HepG2 (cell line): ENCODE results near the gene CDC42EP3. TPM values are rescaled to one million over a fixed set of nuclear protein-coding genes. Genes with fewer than 3 reads are reported as not detected.

Experiments
- ATAC-seq: fragments of 200-7000 bp; cut with Tn5 transposase; 3 replicates; pipeline ENCODE4 v1.9.1; 2020; ENCODE audit warnings: mild to moderate bottlenecking, moderate library complexity
- BruUV-seq: library from RNA; stranded (reverse); fragments of 400-500 nt; replicated peaks from 2 replicates; lab custom pipeline; 2021; lab: Mats Ljungman, UMichigan
- CTCF ChIA-PET: fragments of 300-600 bp; formaldehyde crosslinking; extraction: SDS; loops from one replicate; lab custom pipeline; 2021; ENCODE audit warnings: low total read pairs, inconsistent platforms, low intra/inter-chr PET ratio; lab: Yijun Ruan, JAX
- POLR2A ChIA-PET: fragments of 350-600 bp; sonication (Branson Sonifier 250); formaldehyde crosslinking; loops from one replicate; lab custom pipeline; 2020; ENCODE audit warnings: antibody characterized with exemption, inconsistent platforms; lab: Yijun Ruan, JAX
- DNase-seq: peaks from one replicate; pipeline ENCODE4 v3.0.0-alpha.2; 2015; ENCODE audit warnings: low spot score
- FAIRE-seq: peaks from 3 replicates; lab custom pipeline; 2011; peaks lifted over from hg19 to GRCh38; lab: Jason Lieb, UNC
- H2AFZ ChIP-seq: one replicate; pipeline ENCODE4 v1.6.1; 2011; ENCODE audit warnings: low read length, inconsistent platforms
- H3K27ac ChIP-seq: fragments of 300-600 bp; 3 replicates; pipeline ENCODE4 v1.8.0; 2011; ENCODE audit warnings: mixed run types, mild to moderate bottlenecking, mixed read lengths, low read length, inconsistent platforms; ENCODE audit not compliant: insufficient read depth; ENCODE audit errors: extremely low read length
- H3K27me3 ChIP-seq, 2 experiments: fragments of 200-600 bp in 1 of 2; 2 replicates in 1 of 2; 3 replicates in 1 of 2; pipeline versions ENCODE4 v1.6.0 to v1.8.0; 2011; ENCODE audit warnings: low read length in 2 of 2, mild to moderate bottlenecking in 2 of 2, moderate library complexity in 2 of 2, inconsistent platforms in 1 of 2; ENCODE audit not compliant: insufficient read depth in 2 of 2, control insufficient read depth in 1 of 2
- H3K36me3 ChIP-seq, 2 experiments: fragments of 200-600 bp in 1 of 2; replicated peaks in 1 of 2; 2 replicates in 1 of 2; 3 replicates in 1 of 2; pipeline versions ENCODE4 v1.5.1 to v1.8.0; 2011; ENCODE audit warnings: low read length in 2 of 2, inconsistent platforms in 1 of 2; ENCODE audit not compliant: insufficient read depth in 2 of 2, control insufficient read depth in 1 of 2
- H3K4me1 ChIP-seq: 2 replicates; pipeline ENCODE4 v1.5.1; 2012; ENCODE audit warnings: low read length, inconsistent platforms; ENCODE audit not compliant: insufficient read depth
- H3K4me2 ChIP-seq: 2 replicates; pipeline ENCODE4 v1.6.0; 2011; ENCODE audit warnings: low read depth, low read length, inconsistent platforms
- H3K4me3 ChIP-seq, 3 experiments: fragments of 200-600 bp in 1 of 3; sonication (generic), shearing (Covaris generic) in 1 of 3; replicated peaks in 1 of 3; 2 replicates each; pipeline ENCODE4 v1.5.1; 2011 to 2016; ENCODE audit warnings: low read length in 3 of 3, inconsistent platforms in 2 of 3, low read depth in 2 of 3, mild to moderate bottlenecking in 2 of 3, control low read depth in 1 of 3, mixed read lengths in 1 of 3; ENCODE audit not compliant: insufficient read depth in 1 of 3
- H3K79me2 ChIP-seq: one replicate; pipeline ENCODE4 v1.6.1; 2011; ENCODE audit warnings: low read length, inconsistent platforms; ENCODE audit not compliant: insufficient read depth
- H3K9ac ChIP-seq: 2 replicates; pipeline ENCODE4 v1.6.0; 2011; ENCODE audit warnings: mild to moderate bottlenecking, low read depth, low read length, inconsistent platforms; ENCODE audit not compliant: insufficient read depth
- H3K9me3 ChIP-seq: 2 replicates; pipeline ENCODE4 v1.5.1; 2012; ENCODE audit warnings: mild to moderate bottlenecking, low read length
- H4K20me1 ChIP-seq: 2 replicates; pipeline ENCODE4 v1.6.0; 2011; ENCODE audit warnings: inconsistent platforms, mild to moderate bottlenecking, low read length, moderate library complexity; ENCODE audit not compliant: insufficient read depth
- ATF1 ChIP-seq: IDR thresholded peaks from 2 replicates; pipeline ENCODE4 v1.6.1; 2016; ENCODE audit warnings: mild to moderate bottlenecking, control low read depth
- HIVEP1 ChIP-seq: sonication (generic); formaldehyde crosslinking; IDR thresholded peaks from 2 replicates; pipeline ENCODE4 v1.4.0; 2020; ENCODE audit warnings: mild to moderate bottlenecking, missing genetic modification reagents
- ISX ChIP-seq: sonication (generic); formaldehyde crosslinking; conservative IDR thresholded peaks from 2 replicates; pipeline ENCODE4 v1.5.0; 2020; ENCODE audit warnings: missing genetic modification reagents
- JDP2 ChIP-seq: sonication (generic); formaldehyde crosslinking; IDR thresholded peaks from 2 replicates; pipeline ENCODE4 v1.8.1; 2022; ENCODE audit warnings: missing genetic modification reagents, borderline replicate concordance
- LCORL ChIP-seq, 2 experiments: fragments of 450-650 bp in 1 of 2; sonication (generic) in 1 of 2; formaldehyde crosslinking in 1 of 2; IDR thresholded peaks; 2 replicates each; pipeline versions ENCODE4 v1.5.0 to v1.6.1; 2017 to 2020; ENCODE audit warnings: antibody characterized with exemption in 1 of 2, missing genetic modification reagents in 1 of 2
- MTA3 ChIP-seq: sonication (generic); formaldehyde crosslinking; IDR thresholded peaks from 2 replicates; pipeline ENCODE4 v1.4.0; 2020; ENCODE audit warnings: missing genetic modification reagents
- RFXANK ChIP-seq: IDR thresholded peaks from 2 replicates; pipeline ENCODE4 v1.6.1; 2016
- SP4 ChIP-seq: sonication (generic); formaldehyde crosslinking; IDR thresholded peaks from 2 replicates; pipeline ENCODE4 v1.8.1; 2023; ENCODE audit warnings: mild to moderate bottlenecking, missing genetic modification reagents
- SRF ChIP-seq: IDR thresholded peaks from 2 replicates; pipeline ENCODE4 v1.6.1; 2011; ENCODE audit warnings: mild to moderate bottlenecking, low read depth, low read length, moderate library complexity
- TEAD2 ChIP-seq: sonication (generic); formaldehyde crosslinking; IDR thresholded peaks from 2 replicates; pipeline ENCODE4 v1.9.0; 2021; ENCODE audit warnings: missing genetic modification reagents
- THYN1 ChIP-seq: sonication (generic); formaldehyde crosslinking; IDR thresholded peaks from 2 replicates; pipeline ENCODE4 v1.8.1; 2023; ENCODE audit warnings: low read depth, mild to moderate bottlenecking, moderate library complexity, missing genetic modification reagents, borderline replicate concordance
- ZBTB42 ChIP-seq: sonication (generic); formaldehyde crosslinking; IDR thresholded peaks from 2 replicates; pipeline ENCODE4 v1.5.0; 2020; ENCODE audit warnings: mild to moderate bottlenecking, missing genetic modification reagents
- ZKSCAN8 ChIP-seq: IDR thresholded peaks from 2 replicates; pipeline ENCODE4 v1.6.1; 2016; ENCODE audit warnings: borderline replicate concordance, missing genetic modification reagents, missing compliant biosample characterization
- ZNF20 ChIP-seq: sonication (generic); formaldehyde crosslinking; IDR thresholded peaks from 2 replicates; pipeline ENCODE4 v1.4.0; 2020; ENCODE audit warnings: mild to moderate bottlenecking, moderate library complexity, missing genetic modification reagents
- ZNF446 ChIP-seq: sonication (generic); formaldehyde crosslinking; IDR thresholded peaks from 2 replicates; pipeline ENCODE4 v1.5.0; 2020; ENCODE audit warnings: mild to moderate bottlenecking, missing genetic modification reagents
- ZNF598 ChIP-seq: sonication (generic); formaldehyde crosslinking; IDR thresholded peaks from 2 replicates; pipeline ENCODE4 v1.5.1; 2020; ENCODE audit warnings: mild to moderate bottlenecking, missing genetic modification reagents, borderline replicate concordance
- ZNF616 ChIP-seq: sonication (generic); formaldehyde crosslinking; IDR thresholded peaks from 2 replicates; pipeline ENCODE4 v1.5.0; 2020; ENCODE audit warnings: low read depth, mild to moderate bottlenecking, missing genetic modification reagents
- ZSCAN31 ChIP-seq: sonication (generic); formaldehyde crosslinking; IDR thresholded peaks from 2 replicates; pipeline ENCODE4 v1.5.0; 2020; ENCODE audit warnings: low read depth, mild to moderate bottlenecking, missing genetic modification reagents
- WGBS: methylation state at CpG from one replicate; pipeline ENCODE4 v1.1.6; 2017; ENCODE audit warnings: low lambda C conversion rate; 5-methylcytosine and 5-hydroxymethylcytosine counted together
- in situ Hi-C: cut with HindIII; loops from 2 replicates; pipeline ENCODE4 v1.10.0; 2017; ENCODE audit warnings: low pct_unique_long_range_greater_than_20kb; ENCODE audit not compliant: extremely low pct_ligation_motif_present
- intact Hi-C: fragments of 100-400 bp; cut with micrococcal nuclease; formaldehyde crosslinking; loops from one replicate; pipeline ENCODE4 v1.10.0; 2022; ENCODE audit not compliant: unreplicated experiment
- polyA plus RNA-seq, 8 experiments: library from polyadenylated mRNA; depleted of rRNA in 3 of 8; stranded (reverse) in 7 of 8; unstranded in 1 of 8; fragments of >200 nt; fragmentation: Illumina TruSeq in 4 of 8; extraction: Trizol in 4 of 8; gene quantifications; 2 replicates each; pipeline versions ENCODE4 v1.2.1 to v1.2.3, GENCODE V29; 2011 to 2016; ENCODE audit warnings: low read depth in 4 of 8, missing spikeins in 1 of 8, mixed read lengths in 1 of 8; ENCODE audit not compliant: insufficient read depth in 1 of 8
- total RNA-seq, 5 experiments: library from RNA; depleted of rRNA; stranded (reverse); fragments of >200 nt; fragmentation: Illumina TruSeq; extraction: Trizol; gene quantifications; 2 replicates each; pipeline ENCODE4 v1.2.3, GENCODE V29; 2016; ENCODE audit warnings: low read depth in 1 of 5

The CDC42EP3 gene
- total and polyA plus RNA-seq, 2 of the 13 experiments (the other 11 are each of a cell fraction or from before 2014, with no cell fraction given), result 0.01 TPM; not detected in 1

GRCh38 chr2:37657471-37657870 is 14.0 kb downstream of the CDC42EP3 start:
- no peak overlapping the region for H3K4me3 ChIP-seq
- 23% methylated on average over 4 of the region's 4 CpGs for WGBS
- in situ Hi-C loops, result no loop called here
- H3K36me3 ChIP-seq, result no peaks in the 10 kb centered on the region
- no peaks in the 10 kb centered on the region for H3K79me2 ChIP-seq
- intact Hi-C loops, result no loop called here
- H3K4me2 ChIP-seq, result no peak overlapping the region
- no peak overlapping the region for H2AFZ ChIP-seq
- no peak for ATAC-seq
- CTCF ChIA-PET, result no interaction called here
- H4K20me1 ChIP-seq, result no peaks in the 10 kb centered on the region
- no peak for DNase-seq
- POLR2A ChIA-PET, result no interaction called here
- H3K27me3 ChIP-seq, result peaks cover 0 to 30% of the 10 kb centered on the region in 2 experiments; a peak in 4 of 5 replicates
- no peaks in the 10 kb centered on the region for H3K9me3 ChIP-seq
- no peak overlapping the region for H3K9ac ChIP-seq
- no peak overlapping the region for H3K27ac ChIP-seq
- FAIRE-seq, result no peak
- BruUV-seq, result no TSS peak
- TF ChIP-seq ZBTB42 (CRISPR knock-in tag) (no peak), JDP2 (CRISPR knock-in tag) (no peak), ZKSCAN8 (no peak), ZNF598 (CRISPR knock-in tag) (no peak), LCORL (IDR thresholded peaks at IDR 0.05) (no peak), LCORL (CRISPR knock-in tag; IDR thresholded peaks at IDR 0.05) (no peak), THYN1 (CRISPR knock-in tag) (no peak), MTA3 (CRISPR knock-in tag) (no peak), ATF1 (CRISPR knock-in tag) (no peak), HIVEP1 (no peak), SRF (no peak), ZNF616 (no peak), ZNF446 (no peak), ZNF20 (CRISPR knock-in tag) (no peak), TEAD2 (CRISPR knock-in tag) (no peak), ZSCAN31 (CRISPR knock-in tag) (no peak), SP4 (CRISPR knock-in tag) (no peak), ISX (no peak), RFXANK (no peak)
- TF ChIP-seq, all 625 proteins: peak for 0
- no peaks in the 10 kb centered on the region for H3K4me1 ChIP-seq
